SK-N-SH (cell line): Measurements from ENCODE around the gene LMTK2. TPM values are rescaled to one million over a fixed set of nuclear protein-coding genes. Genes with fewer than 3 reads are reported as not detected.

Experiments used
- CTCF ChIA-PET: fragments of 300-600, 350-600 bp; formaldehyde crosslinking; extraction: SDS; loops from one replicate; lab custom pipeline; 2021; lab: Yijun Ruan, JAX
- POLR2A ChIA-PET: fragments of 350-600 bp; sonication (Branson Sonifier 250); formaldehyde crosslinking; extraction: SDS; loops from one replicate; lab custom pipeline; 2020; ENCODE audit warnings: antibody characterized with exemption, inconsistent platforms; lab: Yijun Ruan, JAX
- DNase-seq: peaks from one replicate; pipeline ENCODE4 v3.0.0; 2012
- H2AFZ ChIP-seq: fragments of 200-600 bp; sonication (generic); 2 replicates; pipeline ENCODE4 v1.8.1; 2016; ENCODE audit warnings: antibody characterized with exemption, mild to moderate bottlenecking, low read depth
- H3F3A ChIP-seq: fragments of 200-600 bp; sonication (generic); replicated peaks from 2 replicates; pipeline ENCODE3; 2016; ENCODE audit warnings: antibody characterized with exemption, mild to moderate bottlenecking; ENCODE audit not compliant: insufficient read depth
- H3K27ac ChIP-seq, 2 experiments: fragments of 200-500 bp in 1 of 2; fragments of 200-600 bp in 1 of 2; sonication (Bioruptor generic) in 1 of 2; sonication (generic), shearing (Covaris generic) in 1 of 2; 2 replicates each; pipeline versions ENCODE4 v1.5.1 to v1.6.1; 2014 to 2016; ENCODE audit warnings: low read depth in 2 of 2, inconsistent platforms in 1 of 2, low read length in 1 of 2, mild to moderate bottlenecking in 1 of 2, mixed read lengths in 1 of 2
- H3K27me3 ChIP-seq: fragments of 200-600 bp; sonication (generic), shearing (Covaris generic); 2 replicates; pipeline ENCODE4 v1.6.1; 2016; ENCODE audit warnings: mixed run types; ENCODE audit not compliant: insufficient read depth
- H3K36me3 ChIP-seq, 2 experiments: fragments of 200-500 bp in 1 of 2; fragments of 200-600 bp in 1 of 2; sonication (Bioruptor generic) in 1 of 2; sonication (generic) in 1 of 2; replicated peaks in 1 of 2; 2 replicates each; pipeline versions ENCODE3 to v1.5.1; 2014 to 2016; ENCODE audit warnings: low read length in 1 of 2, mild to moderate bottlenecking in 1 of 2; ENCODE audit not compliant: insufficient read depth in 2 of 2, control insufficient read depth in 1 of 2
- H3K4me1 ChIP-seq, 2 experiments: fragments of 200-500 bp in 1 of 2; fragments of 200-600 bp in 1 of 2; sonication (Bioruptor generic) in 1 of 2; sonication (generic), shearing (Covaris generic) in 1 of 2; 2 replicates each; pipeline versions ENCODE4 v1.5.1 to v1.6.1; 2014 to 2016; ENCODE audit warnings: low read depth in 1 of 2, low read length in 1 of 2, mixed run types in 1 of 2; ENCODE audit not compliant: insufficient read depth in 2 of 2, control insufficient read depth in 1 of 2
- H3K4me2 ChIP-seq: fragments of 200-600 bp; sonication (generic), shearing (Covaris generic); 2 replicates; pipeline ENCODE4 v1.6.1; 2017; ENCODE audit warnings: mixed run types
- H3K4me3 ChIP-seq, 2 experiments: fragments of 200-500 bp in 1 of 2; fragments of 200-600 bp in 1 of 2; sonication (Bioruptor generic) in 1 of 2; sonication (generic), shearing (Covaris generic) in 1 of 2; 2 replicates each; pipeline versions ENCODE4 v1.5.1 to v1.8.1; 2014 to 2016; ENCODE audit warnings: low read depth in 2 of 2, inconsistent platforms in 1 of 2, low read length in 1 of 2, mild to moderate bottlenecking in 1 of 2, mixed read lengths in 1 of 2, moderate library complexity in 1 of 2
- H3K79me2 ChIP-seq: fragments of 200-600 bp; sonication (generic); 2 replicates; pipeline ENCODE4 v1.8.1; 2017; ENCODE audit warnings: mild to moderate bottlenecking; ENCODE audit not compliant: insufficient read depth
- H3K9ac ChIP-seq: fragments of 200-600 bp; sonication (generic); 2 replicates; pipeline ENCODE4 v1.6.1; 2017; ENCODE audit warnings: mixed run types
- H3K9me2 ChIP-seq: fragments of 200-600 bp; sonication (generic); 2 replicates; pipeline ENCODE4 v1.6.1; 2017; ENCODE audit warnings: mixed run types
- H3K9me3 ChIP-seq: fragments of 200-600 bp; sonication (generic); 2 replicates; pipeline ENCODE4 v1.6.1; 2017; ENCODE audit warnings: mixed run types, mild to moderate bottlenecking, moderate library complexity
- H4K20me1 ChIP-seq: fragments of 200-600 bp; sonication (generic); 2 replicates; pipeline ENCODE4 v1.6.1; 2017; ENCODE audit warnings: mild to moderate bottlenecking, mixed run types; ENCODE audit not compliant: insufficient read depth
- CHD2 ChIP-seq: fragments of 150-350 bp; IDR thresholded peaks from 2 replicates; pipeline ENCODE4 v1.6.1; 2018; ENCODE audit warnings: low read length; ENCODE audit not compliant: partially characterized antibody
- EP300 ChIP-seq, 2 experiments: IDR thresholded peaks; 2 replicates each; pipeline versions ENCODE4 v1.4.0 to v1.6.1; 2012; ENCODE audit warnings: borderline replicate concordance in 1 of 2, low read depth in 1 of 2, low read length in 1 of 2
- FOXJ3 ChIP-seq: sonication (generic); formaldehyde crosslinking; IDR thresholded peaks from 2 replicates; pipeline ENCODE4 v1.5.1; 2020; ENCODE audit warnings: mild to moderate bottlenecking, missing genetic modification reagents
- GABPA ChIP-seq: IDR thresholded peaks from 2 replicates; pipeline ENCODE4 v1.4.0; 2012; ENCODE audit warnings: low read depth, mild to moderate bottlenecking
- JUND ChIP-seq: IDR thresholded peaks from 2 replicates; pipeline ENCODE4 v1.4.0; 2012
- MEF2A ChIP-seq: IDR thresholded peaks from 2 replicates; pipeline ENCODE4 v1.4.0; 2012; ENCODE audit warnings: low read depth, borderline replicate concordance
- MXI1 ChIP-seq: IDR thresholded peaks from 2 replicates; pipeline ENCODE4 v1.6.1; 2012; ENCODE audit warnings: mild to moderate bottlenecking, low read depth, low read length, improper control_type of control experiment
- RAD21 ChIP-seq: IDR thresholded peaks from 2 replicates; pipeline ENCODE4 v1.6.1; 2012; ENCODE audit warnings: mild to moderate bottlenecking, low read length
- RCOR1 ChIP-seq: fragments of 150-350 bp; IDR thresholded peaks from 2 replicates; pipeline ENCODE4 v1.6.1; 2017; ENCODE audit warnings: antibody characterized with exemption, low read length
- RFX5 ChIP-seq: IDR thresholded peaks from 2 replicates; pipeline ENCODE4 v1.6.1; 2012; ENCODE audit warnings: mild to moderate bottlenecking, improper control_type of control experiment, low read length
- RXRA ChIP-seq: IDR thresholded peaks from 2 replicates; pipeline ENCODE4 v1.4.0; 2012; ENCODE audit warnings: low read depth, mild to moderate bottlenecking, borderline replicate concordance
- SMC3 ChIP-seq: IDR thresholded peaks from 2 replicates; pipeline ENCODE4 v1.6.1; 2012; ENCODE audit warnings: low read depth, low read length, improper control_type of control experiment
- TEAD4 ChIP-seq: IDR thresholded peaks from 2 replicates; pipeline ENCODE4 v1.4.0; 2012; ENCODE audit warnings: mild to moderate bottlenecking, borderline replicate concordance; ENCODE audit not compliant: insufficient read depth
- USF2 ChIP-seq: fragments of 150-350 bp; IDR thresholded peaks from 2 replicates; pipeline ENCODE4 v1.6.1; 2017; ENCODE audit warnings: antibody characterized with exemption, low read length, low read depth, borderline replicate concordance
- YY1 ChIP-seq: IDR thresholded peaks from 2 replicates; pipeline ENCODE4 v1.4.0; 2012; ENCODE audit warnings: low read depth, mild to moderate bottlenecking
- WGBS: methylation state at CpG from one replicate; pipeline ENCODE4 v1.1.6; 2017; ENCODE audit warnings: low lambda C conversion rate; 5-methylcytosine and 5-hydroxymethylcytosine counted together
- polyA plus RNA-seq, 3 experiments: library from polyadenylated mRNA; depleted of rRNA; stranded (reverse); fragments of >200 nt; gene quantifications; 2 replicates each; pipeline ENCODE4 v1.2.3, GENCODE V29; 2012

Gene LMTK2
- polyA plus RNA-seq, 1 of the 3 experiments (the other 2 are of a cell fraction), result 9.0 TPM

- ChIA-PET POLR2A (no interaction called here), CTCF (interaction anchor here (1.0 to 5.3 kb wide), 3 partner anchors 36 to 81 kb away, joined by 3 to 34 read pairs (median 3); no protein-coding TSS in a partner anchor)
- H3K9ac ChIP-seq, result no peak overlapping the region
- H3K79me2 ChIP-seq, result no peaks in the 10 kb centered on the region
- no peak overlapping the region for H2AFZ ChIP-seq
- H3K4me1 ChIP-seq, result no peaks in the 10 kb centered on the region
- peaks cover 2% of the 10 kb centered on the region for H3F3A ChIP-seq
- no peak overlapping the region for H3K4me3 ChIP-seq
- no peak overlapping the region for H3K4me2 ChIP-seq
- no peak for DNase-seq
- no peaks in the 10 kb centered on the region for H3K36me3 ChIP-seq
- 42% methylated on average over 11 of the region's 11 CpGs for WGBS
- H3K27ac ChIP-seq, result no peak overlapping the region
- peaks cover 26% of the 10 kb centered on the region; the same call in 1 of the 2 replicates for H3K27me3 ChIP-seq
- H3K9me2 ChIP-seq, result no peaks in the 10 kb centered on the region
- no peak for TF ChIP-seq JUND
- no peak for TF ChIP-seq RCOR1
- TF ChIP-seq EP300 (IDR thresholded peaks at IDR 0.05; ENCODE audit: borderline replicate concordance in 1 of 2, low read depth in 1 of 2, low read length in 1 of 2), result no peak
- TF ChIP-seq FOXJ3, result no peak
- TF ChIP-seq RFX5, result no peak
- no peak for TF ChIP-seq TEAD4
- TF ChIP-seq CHD2, result no peak
- no peak for TF ChIP-seq RXRA
- TF ChIP-seq USF2, result no peak
- no peak for TF ChIP-seq YY1
- TF ChIP-seq RAD21, result no peak
- H4K20me1 ChIP-seq, result no peaks in the 10 kb centered on the region
- H3K9me3 ChIP-seq, result no peaks in the 10 kb centered on the region
These were observed 20.4 kb upstream of the LMTK2 start for GRCh38 chr7:98086281-98086718.

DNA sequence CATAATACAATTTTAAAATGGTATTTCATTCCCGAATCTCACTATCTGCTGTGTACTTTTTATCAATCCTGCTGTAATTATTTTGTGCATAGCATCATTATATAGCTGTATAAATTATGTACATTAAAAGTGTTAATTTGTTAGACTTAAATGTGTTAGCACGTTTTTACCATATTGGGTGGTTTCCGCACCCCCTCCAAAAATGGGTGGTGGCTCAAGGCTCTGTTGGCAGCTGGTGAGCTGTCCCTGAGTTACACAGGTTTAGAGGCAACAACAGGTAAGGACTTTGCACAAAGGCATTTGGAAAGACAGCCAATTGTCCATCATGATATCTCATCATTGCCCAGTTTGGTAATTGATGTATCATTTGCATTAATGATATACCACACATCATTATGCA, 18.6 kb upstream of the LMTK2 start:
- no peaks in the 10 kb centered on the region for H3K4me1 ChIP-seq
- CTCF ChIA-PET, result interaction anchor here (1.0 to 5.3 kb wide), 4 partner anchors 13 to 80 kb away, joined by 3 to 34 read pairs (median 6); no protein-coding TSS in a partner anchor
- H3K4me3 ChIP-seq, result no peak overlapping the region
- H3K4me2 ChIP-seq, result no peak overlapping the region
- peaks cover 26% of the 10 kb centered on the region; the same call in 1 of the 2 replicates for H3K27me3 ChIP-seq
- H2AFZ ChIP-seq, result no peak overlapping the region
- POLR2A ChIA-PET, result no interaction called here
- DNase-seq, result no peak
- no peak for TF ChIP-seq SMC3
- TF ChIP-seq RFX5, result no peak
- no peak for TF ChIP-seq MEF2A
- TF ChIP-seq GABPA, result no peak
- TF ChIP-seq MXI1, result no peak
- TF ChIP-seq, all 33 proteins: peak for 0
- no peaks in the 10 kb centered on the region for H3K36me3 ChIP-seq
- H3K9me2 ChIP-seq, result no peaks in the 10 kb centered on the region
- H3K9ac ChIP-seq, result no peak overlapping the region
- H3K79me2 ChIP-seq, result no peaks in the 10 kb centered on the region
- no peak overlapping the region for H3K27ac ChIP-seq
- 0 out of 2 replicates have a peak, but pooled peaks cover 3% of the 10 kb centered on the region for H3K9me3 ChIP-seq
- H4K20me1 ChIP-seq, result no peaks in the 10 kb centered on the region
- 51% methylated on average over 3 of the region's 3 CpGs for WGBS
- H3F3A ChIP-seq, result peaks cover 2% of the 10 kb centered on the region
